Omental fat pad (tissue), 4 donors: ENCODE results near the gene B4GALT1. TPM values are rescaled to one million over a fixed set of nuclear protein-coding genes. Genes with fewer than 3 reads are reported as not detected.

Experiments
- ATAC-seq: fragments of 150-250 bp; one replicate; pipeline ENCODE4 v1.9.1; 2016; ENCODE audit warnings: mild to moderate bottlenecking, moderate library complexity; ENCODE audit not compliant: low FRiP score
- DNase-seq: peaks from one replicate; pipeline ENCODE4 v3.0.0-alpha.2; 2019; ENCODE audit warnings: low spot score
- CTCF ChIP-seq, 3 donors: fragments of 450-650 bp; IDR thresholded peaks; one replicate each; pipeline ENCODE4 v1.5.1; 2016 to 2017; ENCODE audit warnings: antibody characterized with exemption in 3 of 3, mild to moderate bottlenecking in 3 of 3, moderate library complexity in 2 of 3
- total RNA-seq, 4 donors: library from RNA; depleted of rRNA; stranded (reverse); fragments of >200 nt; gene quantifications; one replicate each; pipeline ENCODE4 v1.1.0, GENCODE V29; 2016

B4GALT1 gene
- total RNA-seq, 4 donors from 2014 or later = 52.5 to 113 (median 72.1) TPM

GRCh38 chr9:33175649-33176325 lies 8.7 kb upstream of the B4GALT1 start:
- TF ChIP-seq CTCF (IDR thresholded peaks at IDR 0.05) = no peak
- ATAC-seq (no peak), DNase-seq (no peak)

- DNase-seq (no peak), ATAC-seq (peak; percentile 11)
- TF ChIP-seq CTCF (IDR thresholded peaks at IDR 0.05) = no peak
These were observed 5.4 kb upstream of the B4GALT1 start for GRCh38 chr9:33172256-33173238.

DNA sequence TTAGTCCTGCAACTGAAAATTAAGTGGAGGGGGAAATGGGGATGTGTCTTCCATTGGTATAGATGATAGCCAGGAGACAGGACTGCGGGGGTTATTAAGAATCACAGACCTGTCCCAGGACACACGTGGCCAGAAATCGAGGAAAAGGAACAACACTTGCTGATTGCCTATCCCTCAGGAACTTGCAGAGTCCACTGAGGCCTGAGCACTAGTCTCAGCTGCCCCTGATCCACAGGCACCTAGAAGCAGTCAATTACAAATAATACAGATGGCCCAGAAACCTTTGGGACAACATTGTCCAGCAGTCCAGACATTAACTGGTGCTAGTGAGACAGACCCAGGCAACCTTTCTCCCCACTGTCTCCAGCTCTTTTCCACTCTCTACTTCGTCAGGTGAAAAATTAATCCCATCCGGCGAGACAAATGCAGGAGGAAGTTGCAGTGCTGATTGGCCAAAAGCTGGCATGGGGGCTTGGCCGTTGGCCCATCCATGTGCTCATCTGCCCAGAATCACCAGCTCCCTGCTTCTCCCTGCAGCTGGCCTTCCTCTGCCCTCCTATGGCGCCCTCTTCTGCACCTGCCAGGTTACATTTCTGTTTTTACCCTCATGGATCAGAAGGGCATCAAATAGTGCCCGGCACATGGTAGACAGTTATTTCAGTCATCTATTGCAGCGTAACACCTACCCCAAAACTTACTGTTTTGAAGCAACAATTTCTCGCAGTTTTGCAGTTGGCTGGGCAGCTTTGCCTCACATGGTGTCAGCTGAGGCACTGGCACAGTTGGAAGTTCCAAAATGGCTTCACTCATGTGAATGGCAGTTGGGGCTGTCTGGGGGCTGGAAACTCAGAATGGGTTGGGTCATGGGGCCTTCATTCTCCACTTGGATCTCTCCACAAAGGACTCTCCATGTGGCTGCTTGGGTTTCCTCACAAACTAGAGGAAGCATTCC lies 3.6 kb upstream of the B4GALT1 start:
- TF ChIP-seq CTCF (IDR thresholded peaks at IDR 0.05) = no peak
- ATAC-seq = peak; percentile 13
- DNase-seq = no peak

DNA sequence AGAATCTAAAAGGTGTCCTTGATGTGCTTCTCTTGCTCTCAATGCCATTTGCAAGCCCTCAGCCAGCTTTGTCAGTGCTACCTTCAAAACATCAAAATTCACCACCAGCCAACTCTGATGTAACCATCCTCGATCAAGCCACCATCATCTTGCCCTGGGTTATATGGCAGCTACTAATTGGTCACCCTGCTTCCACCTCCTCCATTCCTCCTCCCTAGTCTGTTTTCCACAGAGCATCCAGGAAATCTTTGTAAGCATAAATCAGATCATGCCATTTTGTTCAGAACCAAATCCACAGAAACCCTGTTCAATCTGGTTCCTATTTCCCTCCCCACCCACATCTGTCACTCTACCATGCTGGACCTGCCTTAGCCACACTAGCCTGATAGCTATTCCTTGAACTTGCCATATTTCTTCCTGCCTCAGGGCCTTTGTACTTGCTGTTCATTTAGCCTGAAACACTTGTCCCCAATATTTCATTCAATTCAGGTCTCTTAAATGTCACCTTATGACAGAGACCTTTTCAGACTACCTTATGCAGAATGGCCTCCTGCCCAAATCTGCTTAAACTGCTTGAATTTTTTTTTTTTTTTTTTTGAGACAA lies 1.9 kb upstream of the B4GALT1 start:
- no peak for DNase-seq
- no peak for TF ChIP-seq CTCF (IDR thresholded peaks at IDR 0.05)
- ATAC-seq = no peak

- DNase-seq = no peak
- TF ChIP-seq CTCF (IDR thresholded peaks at IDR 0.05) = no peak
- ATAC-seq = no peak
These were observed 881 bp upstream of the B4GALT1 start for GRCh38 chr9:33167972-33168461.
